ENCODE data around the gene CDC73.

DNA sequence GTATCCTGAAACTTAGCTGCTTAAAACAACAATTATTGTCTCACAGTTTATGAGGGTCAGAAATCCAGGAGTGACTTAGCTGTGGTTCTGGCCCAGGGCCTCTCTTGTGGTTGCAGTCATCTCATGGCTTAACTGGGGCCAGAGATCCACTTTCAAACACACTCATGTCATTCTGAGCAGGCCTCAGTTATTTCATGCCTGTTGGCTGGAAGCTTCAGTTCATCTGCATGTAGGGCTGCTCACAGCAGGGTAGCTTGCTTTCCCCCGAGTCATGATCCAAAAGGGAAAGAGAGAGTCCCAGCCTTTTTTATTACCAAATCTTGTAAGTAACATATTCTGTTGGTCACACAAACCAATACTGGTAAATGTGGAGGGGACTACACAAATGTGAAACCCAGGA lies 161.2 kb downstream of the CDC73 start:
- TF ChIP-seq ZBTB7A (IDR thresholded peaks at IDR 0.05; ENCODE audit: low read depth) (no peak), TAF1 (IDR thresholded peaks at IDR 0.05; ENCODE audit: low read depth) (no peak)

Measured in Ishikawa (cell line).